SKM-1 (cell line): ENCODE measurements around the gene SLC22A13.
"Not testable (repeated sequence)": the region's sequence is repeated elsewhere in the genome, so short reads cannot be mapped to it uniquely, and the experiment has no call there.

Experiments used
- DNase-seq: peaks from one replicate; lab custom pipeline; 2025; ENCODE audit not compliant: unreplicated experiment; lab: John Stamatoyannopoulos, UW

SLC22A13 gene

GRCh38 chr3:38264353-38264771 lies 1.2 kb upstream of the SLC22A13 start:
- no peak for DNase-seq

GRCh38 chr3:38264779-38265178 lies 833 bp upstream of the SLC22A13 start:
- DNase-seq, result no peak

GRCh38 chr3:38266810-38267209 lies 1.2 kb downstream of the SLC22A13 start:
- DNase-seq, result no peak

- no peak for DNase-seq
These were observed 2.0 kb downstream of the SLC22A13 start for GRCh38 chr3:38267662-38268061.

- no peak for DNase-seq
These were observed 2.5 kb downstream of the SLC22A13 start for GRCh38 chr3:38268087-38268486.

- DNase-seq, result peak; percentile 53
These were observed 2.9 kb downstream of the SLC22A13 start for GRCh38 chr3:38268522-38268921.

- no peak for DNase-seq
These were observed 5.0 kb downstream of the SLC22A13 start for GRCh38 chr3:38270606-38271005.

GRCh38 chr3:38271553-38271952 lies 5.9 kb downstream of the SLC22A13 start:
- DNase-seq, result no peak

GRCh38 chr3:38274864-38275649 lies 9.4 kb downstream of the SLC22A13 start:
- DNase-seq, result no peak

GRCh38 chr3:38275658-38276057 lies 10.0 kb downstream of the SLC22A13 start:
- no peak for DNase-seq

GRCh38 chr3:38276081-38276916 lies 10.7 kb downstream of the SLC22A13 start:
- no peak for DNase-seq

- no peak for DNase-seq
These were observed 11.5 kb downstream of the SLC22A13 start for GRCh38 chr3:38276917-38277630.

- no peak for DNase-seq
These were observed 13.2 kb downstream of the SLC22A13 start for GRCh38 chr3:38278841-38279240.

GRCh38 chr3:38281895-38282686 lies 16.5 kb downstream of the SLC22A13 start, which contains the start of gene SLC22A14:
Gene SLC22A14, plus strand, starts transcription at chr3:38282294. Its CDS starts 23,733 bp downstream, at chr3:38306027.
- no peak for DNase-seq

GRCh38 chr3:38283810-38284755 lies 18.5 kb downstream of the SLC22A13 start:
- no peak for DNase-seq

GRCh38 chr3:38284756-38285150 lies 19.1 kb downstream of the SLC22A13 start:
- no peak for DNase-seq

GRCh38 chr3:38289286-38290217 lies 23.9 kb downstream of the SLC22A13 start:
- not testable (repeated sequence) for DNase-seq

GRCh38 chr3:38297053-38297452 lies 31.4 kb downstream of the SLC22A13 start:
- DNase-seq, result not testable (repeated sequence)
